Suppressor macrophage (primary cell): ENCODE data around the gene HCFC1.
"Not testable (repeated sequence)": the region's sequence is repeated elsewhere in the genome, so short reads cannot be mapped to it uniquely, and the experiment has no call there.

Experiments
- DNase-seq, 4 experiments: peaks; one replicate each; pipeline ENCODE4 v3.0.0-alpha.2; 2020 to 2022

Gene HCFC1

DNA sequence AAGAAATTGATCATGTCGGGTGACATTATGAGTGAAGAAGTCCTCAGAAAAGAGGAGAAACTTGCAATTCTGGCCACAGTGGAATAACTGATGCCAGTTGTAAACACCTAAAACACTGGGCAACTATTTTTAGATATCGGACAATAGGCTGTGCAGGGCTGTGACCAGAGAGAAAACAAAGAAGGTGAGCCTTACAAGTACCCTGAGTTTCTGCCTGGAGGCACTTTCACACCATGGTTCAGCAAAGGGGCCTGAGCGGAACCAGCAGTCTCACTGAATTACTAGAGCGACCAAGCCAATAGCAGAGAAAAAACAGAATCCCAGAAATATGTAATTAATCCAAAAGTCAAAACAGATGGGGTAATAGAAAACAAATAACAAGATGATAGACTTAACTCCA is 36.9 kb upstream of the HCFC1 start:
- no peak for DNase-seq

DNA sequence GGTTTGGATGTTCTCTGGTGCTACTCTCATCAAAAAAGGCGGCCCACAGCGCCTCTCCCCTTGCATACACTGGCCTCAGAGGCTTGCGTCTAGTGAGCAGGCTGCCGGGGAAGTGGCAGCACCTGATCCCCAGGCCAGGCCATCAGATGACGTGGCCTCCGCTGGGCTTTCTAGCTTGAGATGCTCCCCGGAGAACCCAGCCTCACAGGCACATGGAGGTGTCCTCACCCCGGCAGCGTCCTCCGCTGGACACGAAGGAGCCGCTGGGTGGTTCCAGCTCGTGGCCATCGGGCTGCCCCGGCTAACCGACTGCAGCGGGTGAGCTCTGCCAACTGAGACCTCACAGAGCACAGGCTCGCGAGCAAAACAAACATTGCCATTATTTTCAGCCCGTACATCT is 35.3 kb upstream of the HCFC1 start:
- no peak for DNase-seq

DNA sequence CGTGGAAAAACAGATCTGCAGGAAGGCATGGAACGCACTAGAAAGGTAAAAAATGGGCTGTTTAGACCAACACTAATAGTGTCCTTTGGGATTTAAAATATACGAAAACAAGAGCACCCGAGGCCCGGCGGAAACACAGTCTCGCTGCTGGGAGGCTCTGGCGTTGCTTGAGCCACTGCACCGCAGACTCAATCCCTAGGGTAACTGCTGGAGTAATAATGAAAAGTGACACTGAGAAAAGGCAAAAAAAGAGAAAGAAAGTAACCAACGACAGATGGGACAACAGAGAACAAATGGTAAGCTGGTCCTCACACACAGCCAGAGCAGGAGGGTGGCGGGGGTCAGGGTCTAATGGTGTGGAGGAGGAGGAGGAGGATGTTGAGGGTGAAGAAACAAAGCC is 32.7 kb upstream of the HCFC1 start:
- DNase-seq = no peak

DNA sequence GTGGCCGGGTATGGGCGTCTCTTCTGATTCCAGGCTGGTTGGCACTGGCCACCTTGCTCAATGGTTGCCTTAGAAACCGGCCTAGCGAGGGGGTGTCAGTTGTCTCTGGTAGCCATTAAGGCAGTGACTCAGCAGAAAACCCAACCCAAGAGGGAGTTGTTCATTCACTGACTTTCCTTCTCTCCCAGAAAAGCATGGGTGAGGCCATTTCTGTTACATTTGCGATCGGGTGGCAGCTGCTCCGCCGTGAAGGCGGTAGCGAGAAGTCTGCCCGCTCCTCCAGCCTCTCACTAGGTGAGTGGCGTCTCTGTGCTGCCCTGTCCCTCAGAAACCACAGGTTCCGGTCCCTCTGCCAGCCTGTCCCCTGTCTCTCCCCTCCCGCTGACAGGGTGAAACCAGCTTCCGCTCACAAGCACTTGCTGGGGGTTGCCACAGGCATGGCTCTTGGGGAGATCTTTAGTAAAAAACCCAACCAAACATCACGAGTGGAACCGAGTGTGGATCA is 30.6 kb upstream of the HCFC1 start:
- peak; percentile 64 to 83 (median 78) for DNase-seq

DNA sequence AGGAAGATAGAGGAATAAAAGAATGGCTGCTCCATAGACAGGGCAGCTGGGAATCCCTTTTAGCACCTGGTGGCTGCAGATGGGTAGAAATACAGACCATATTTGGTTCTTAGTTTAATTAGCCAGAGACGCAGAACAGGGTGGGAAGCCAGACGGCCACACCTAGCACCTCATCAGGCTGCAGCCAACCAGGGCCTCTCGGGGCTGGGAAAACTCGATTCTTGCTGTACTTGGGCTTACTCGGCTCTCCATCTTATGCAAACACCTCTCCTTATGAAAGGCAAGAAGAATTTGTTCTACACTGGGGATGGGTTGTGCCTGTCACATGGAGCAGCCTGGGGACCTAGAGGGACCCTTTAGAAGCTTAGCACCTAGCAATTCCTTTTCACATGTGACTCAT is 28.4 kb upstream of the HCFC1 start:
- no peak for DNase-seq

DNA sequence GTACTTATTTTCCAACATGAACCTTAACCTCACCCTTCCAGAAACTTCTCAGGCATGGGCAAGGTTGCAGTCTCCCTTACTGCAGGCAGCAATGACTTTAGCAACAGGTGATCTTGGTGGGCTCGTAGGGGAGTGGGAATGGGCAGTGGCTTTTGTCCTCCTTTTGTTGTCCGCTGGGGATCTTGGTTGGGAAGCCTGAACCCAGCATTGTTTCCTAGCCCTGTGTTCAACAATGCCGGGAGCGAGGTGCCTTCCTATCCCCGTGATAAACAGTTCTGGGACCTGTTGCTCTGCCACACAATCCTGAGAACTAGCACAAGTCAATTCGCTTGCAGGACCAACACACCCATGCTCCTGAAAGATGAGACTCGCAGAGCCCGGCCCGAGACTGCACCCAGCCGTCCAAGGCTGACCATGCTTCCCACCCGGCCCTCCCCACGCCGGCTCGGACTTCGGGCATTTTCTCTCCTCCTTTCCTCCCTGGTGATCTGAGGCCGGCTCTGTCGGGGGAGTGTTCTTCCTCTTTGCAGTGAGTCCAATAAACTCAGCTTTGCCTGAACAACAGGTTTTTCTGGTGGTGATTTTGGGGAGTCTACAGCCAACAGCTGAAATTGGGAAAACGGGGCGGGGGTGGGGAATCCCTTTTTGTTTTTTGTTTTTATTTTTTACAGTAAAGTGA is 27.9 kb upstream of the HCFC1 start:
- DNase-seq = peak in 2 of 4 experiments; percentile 15 to 44

DNA sequence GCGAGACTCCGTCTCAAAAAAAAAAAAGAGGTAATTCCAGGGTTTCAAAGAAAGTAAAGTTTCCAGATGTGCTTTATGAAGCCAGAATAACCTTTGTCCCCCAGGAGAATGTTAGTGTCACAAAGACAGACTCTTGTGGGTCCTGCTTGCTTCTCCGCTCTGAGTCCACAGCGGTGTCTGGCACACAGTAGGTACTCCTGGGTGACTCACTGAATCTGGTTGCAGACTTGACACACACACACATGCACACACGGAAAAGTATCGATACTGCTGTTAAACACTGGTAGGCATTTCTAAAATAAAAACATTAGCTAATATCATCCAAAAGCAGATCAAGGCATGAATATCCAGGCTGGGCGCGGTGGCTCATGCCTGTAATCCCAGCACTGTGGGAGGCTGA is 23.9 kb upstream of the HCFC1 start:
- DNase-seq = no peak

DNA sequence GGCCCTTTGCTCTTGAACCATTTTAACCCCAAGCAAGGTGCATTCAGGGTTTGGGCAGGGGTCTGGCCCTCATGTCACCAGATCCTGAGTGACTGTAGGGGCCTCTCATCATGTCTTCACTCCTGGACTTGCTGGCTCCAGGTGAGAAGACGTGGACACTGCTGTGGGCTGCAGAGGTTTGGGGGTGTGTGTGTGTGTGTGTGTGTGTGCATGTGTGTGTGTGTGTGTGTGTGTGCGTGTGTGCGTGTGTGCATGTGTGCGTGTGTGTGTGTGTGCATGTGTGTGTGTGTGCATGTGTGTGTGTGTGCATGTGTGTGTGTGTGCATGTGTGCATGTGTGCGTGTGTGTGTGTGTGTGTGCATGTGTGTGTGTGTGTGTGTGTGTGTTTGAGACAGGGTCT is 22.8 kb upstream of the HCFC1 start:
- not testable (repeated sequence) for DNase-seq

DNA sequence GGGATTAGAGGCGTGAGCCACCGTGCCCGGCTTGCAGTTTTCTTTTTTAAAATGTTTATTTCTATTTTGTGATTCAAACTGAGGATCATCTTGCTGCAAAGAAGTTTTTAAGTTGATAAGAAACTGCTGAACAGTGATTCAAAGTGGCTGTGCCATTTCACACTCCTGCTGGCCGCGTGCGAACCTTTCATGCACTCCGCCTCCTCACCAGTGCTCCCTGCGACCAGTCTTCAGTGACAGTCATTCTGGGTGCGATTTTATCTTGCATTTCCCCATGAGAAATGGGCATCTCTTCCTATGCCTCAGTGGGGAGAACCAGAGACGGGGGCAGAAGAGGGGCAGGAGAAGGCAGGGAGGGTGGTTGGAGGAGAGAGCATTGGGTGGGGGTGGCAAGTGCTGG is 22.4 kb upstream of the HCFC1 start:
- DNase-seq = no peak

DNA sequence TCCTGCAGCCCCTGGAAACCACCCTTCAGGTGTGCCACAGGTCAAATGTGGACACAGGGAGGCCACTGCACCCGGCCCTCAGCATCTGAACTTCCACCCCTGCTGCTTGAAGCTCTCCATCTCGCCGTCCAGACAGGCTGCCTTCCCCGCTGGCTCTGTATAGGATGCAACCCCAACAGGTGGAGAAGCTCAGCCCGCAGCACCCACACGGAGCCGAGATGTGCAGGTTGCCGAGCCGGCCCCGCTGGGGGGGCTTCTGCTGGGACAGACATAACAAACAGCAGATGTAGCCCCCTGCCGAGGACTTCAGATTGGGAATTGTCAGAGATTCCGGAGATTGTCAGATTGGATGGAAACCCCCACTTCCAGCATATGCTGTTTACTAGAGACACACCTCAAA is 21.5 kb upstream of the HCFC1 start:
- DNase-seq = no peak

DNA sequence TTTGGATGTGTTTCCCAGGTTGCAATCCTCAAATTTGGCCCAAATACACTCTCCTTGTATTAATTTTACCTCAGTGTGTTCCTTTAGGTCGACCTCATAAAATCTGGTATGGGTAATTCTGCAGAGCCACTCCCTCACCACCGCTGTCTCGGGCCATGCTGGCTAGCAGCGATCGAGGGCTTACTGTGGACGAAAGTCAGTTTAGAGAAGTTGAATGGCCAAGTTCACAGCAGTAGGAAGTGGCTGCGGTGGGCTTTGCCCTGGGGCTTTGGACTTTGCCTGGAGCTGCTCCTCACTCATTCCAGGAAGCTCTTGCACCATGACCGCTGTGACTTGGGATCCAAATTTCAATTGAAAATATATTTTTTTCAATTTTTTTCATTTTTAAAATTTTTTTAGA is 20.6 kb upstream of the HCFC1 start:
- DNase-seq = peak; percentile 52 to 69 (median 62)

DNA sequence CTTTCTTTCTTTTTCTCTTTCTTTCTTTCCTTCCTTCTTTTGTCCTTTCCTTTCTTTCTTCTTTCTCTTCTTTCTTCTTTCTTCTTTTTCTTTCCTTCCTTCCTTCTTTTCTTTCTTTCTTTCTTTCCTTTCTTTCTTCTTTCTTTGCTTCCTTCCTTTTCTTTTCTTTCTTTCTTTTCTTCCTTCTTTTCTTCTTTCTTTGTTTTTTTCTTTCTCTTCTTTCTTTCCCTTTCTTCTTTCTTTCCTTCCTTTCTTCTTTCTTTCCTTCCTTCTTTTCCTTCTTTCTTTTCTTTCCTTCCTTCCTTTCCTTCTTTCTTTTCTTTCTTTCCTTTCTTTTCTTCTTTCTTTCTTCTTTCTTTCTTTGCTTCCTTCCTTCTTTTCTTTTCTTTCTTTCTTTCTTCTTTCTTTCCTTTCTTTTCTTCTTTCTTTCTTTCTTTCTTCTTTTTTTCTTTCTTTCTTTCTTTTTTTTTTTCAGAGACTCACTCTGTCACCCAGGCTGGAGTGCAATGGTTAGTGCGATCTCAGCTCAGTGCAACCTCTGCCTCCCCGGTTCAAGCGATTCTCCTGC is 19.5 kb upstream of the HCFC1 start:
- no peak for DNase-seq

DNA sequence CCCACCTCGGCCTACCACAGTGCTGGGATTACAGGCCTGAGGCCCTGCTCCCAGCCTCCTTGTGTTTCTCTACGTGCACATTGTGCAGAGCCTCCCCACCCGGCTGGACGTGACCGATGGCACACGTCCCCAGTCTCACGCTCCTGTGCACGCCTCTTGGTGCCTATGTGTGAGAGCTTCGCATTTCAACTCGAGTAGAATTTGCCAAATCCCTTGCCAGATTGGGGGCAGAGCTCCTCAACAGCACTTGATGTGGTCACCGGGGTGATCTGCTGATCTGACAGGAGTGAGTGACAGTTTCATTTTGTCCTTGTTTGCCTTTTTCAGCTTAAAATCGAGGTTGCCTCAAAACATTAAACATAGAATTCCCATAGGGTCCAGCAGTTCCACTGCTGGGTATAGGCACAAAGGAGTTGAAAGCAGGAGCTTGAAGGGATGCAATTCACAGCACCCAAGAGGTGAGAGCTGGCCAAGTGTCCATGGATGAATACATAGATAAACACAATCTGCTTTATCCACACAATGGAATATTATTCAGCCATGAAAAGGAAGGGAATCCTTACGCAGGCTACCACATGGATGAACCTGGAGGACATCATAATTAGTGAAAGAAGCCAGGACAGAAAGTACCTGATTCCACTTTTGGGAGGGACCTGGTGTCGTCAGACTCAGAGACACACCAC is 18.5 kb upstream of the HCFC1 start:
- DNase-seq = no peak

DNA sequence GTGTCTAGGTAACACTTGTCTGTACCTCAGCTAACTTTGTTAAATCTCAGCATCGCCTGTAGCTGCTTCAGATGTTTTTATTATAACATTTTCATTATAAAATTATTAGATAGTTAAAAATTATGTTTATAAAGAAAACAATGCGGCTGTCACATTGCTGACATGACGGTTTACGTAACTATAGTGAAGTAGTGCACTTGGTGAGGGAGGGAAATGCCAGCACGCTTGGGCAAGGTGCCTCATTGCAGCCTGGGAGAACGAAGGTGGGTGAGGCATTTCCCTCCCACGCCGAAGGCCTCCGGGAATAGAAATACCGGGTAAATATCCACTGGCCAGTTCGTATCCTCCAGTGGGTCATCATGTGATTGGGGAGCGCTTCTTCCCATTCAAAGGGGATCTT is 16.9 kb upstream of the HCFC1 start:
- no peak for DNase-seq

DNA sequence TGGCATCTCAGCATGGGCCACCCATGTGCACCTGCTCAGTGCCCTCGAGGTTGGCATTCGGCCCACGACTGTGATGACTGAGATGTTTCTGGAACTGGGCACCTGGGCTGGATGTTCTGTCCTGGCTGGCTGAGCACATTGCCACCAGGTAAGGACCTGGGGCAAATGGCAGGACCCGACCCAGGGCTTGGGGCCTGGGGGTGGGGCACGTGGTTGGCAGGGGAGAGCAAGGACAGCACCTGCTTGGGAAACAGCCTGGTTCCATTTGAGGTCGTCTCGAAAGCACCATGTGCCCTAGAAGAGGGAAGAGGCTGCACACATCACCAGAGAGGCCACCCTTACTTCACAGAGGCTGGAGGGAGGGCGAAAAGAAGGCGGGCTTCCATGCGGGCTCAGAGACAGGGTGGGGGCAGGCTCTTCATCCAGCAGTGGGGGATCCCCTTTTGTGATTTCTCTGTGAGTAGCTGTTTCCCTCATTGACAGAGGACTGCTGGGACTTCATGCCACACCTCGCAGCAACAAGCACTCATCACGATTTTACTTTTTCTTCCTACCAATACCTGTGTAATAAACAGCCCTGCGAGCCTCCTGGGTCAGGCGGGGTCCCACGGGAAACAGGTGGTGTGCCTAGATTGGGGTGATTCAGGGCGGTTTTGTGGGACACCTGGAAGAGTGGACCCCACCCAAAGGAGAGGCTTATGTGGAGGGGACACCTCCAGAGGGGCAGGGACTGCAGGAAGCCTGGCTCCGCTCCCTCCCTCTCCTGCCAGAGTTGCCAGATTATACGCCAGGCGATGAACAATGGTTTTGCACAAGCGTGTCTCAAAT is 12.9 kb upstream of the HCFC1 start:
- peak in 3 of 4 experiments; percentile 30 to 64 (median 61) for DNase-seq

DNA sequence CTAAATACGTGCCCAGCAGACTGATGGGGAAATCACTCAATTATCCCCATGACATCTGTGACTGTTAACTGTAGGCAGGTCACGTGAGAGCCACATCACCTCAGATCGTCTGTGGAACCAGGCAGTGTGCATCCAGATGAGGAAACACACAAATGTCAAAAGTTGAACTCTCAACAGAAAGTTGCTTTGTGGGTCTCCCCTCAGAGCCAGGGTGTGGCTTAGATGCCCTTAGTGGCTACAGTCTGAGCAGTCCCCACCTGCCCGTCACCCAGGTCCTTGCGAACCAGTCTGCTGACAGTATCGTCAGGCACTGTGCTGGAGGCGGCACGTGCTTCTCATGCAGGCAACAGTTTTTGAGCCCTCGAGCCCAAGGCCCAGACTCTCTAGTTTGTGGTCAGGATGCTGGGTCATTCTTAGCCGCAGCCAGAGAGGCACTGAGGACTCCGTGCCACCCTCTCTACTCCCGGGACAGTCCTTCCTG is 11.7 kb upstream of the HCFC1 start:
- DNase-seq = peak; percentile 56 to 79 (median 66)

DNA sequence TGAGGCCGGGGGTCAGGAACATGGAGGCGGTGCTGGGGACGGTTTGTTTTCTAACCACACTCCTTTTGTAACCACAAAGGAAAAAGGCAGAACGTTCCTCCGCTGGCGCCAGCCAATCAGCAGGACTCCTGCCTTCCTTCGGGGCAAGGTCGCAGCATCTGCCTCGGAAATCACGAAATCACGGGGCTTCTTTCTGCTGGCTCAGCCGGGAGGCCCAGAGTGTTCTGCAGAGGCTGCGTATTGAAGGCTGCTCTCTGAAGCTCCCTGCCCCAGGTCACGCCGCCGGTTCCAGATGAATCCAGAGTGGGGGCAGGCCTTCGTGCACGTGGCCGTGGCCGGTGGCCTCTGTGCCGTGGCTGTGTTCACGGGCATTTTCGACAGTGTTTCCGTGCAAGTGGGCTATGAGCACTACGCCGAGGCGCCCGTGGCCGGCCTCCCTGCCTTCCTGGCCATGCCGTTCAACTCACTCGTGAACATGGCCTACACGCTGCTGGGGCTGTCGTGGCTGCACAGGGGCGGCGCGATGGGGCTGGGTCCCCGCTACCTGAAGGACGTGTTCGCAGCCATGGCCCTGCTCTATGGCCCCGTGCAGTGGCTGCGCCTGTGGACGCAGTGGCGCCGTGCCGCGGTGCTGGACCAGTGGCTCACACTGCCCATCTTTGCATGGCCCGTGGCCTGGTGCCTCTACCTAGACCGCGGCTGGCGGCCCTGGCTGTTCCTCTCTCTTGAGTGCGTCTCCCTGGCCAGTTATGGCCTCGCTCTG is 10.3 kb upstream of the HCFC1 start:
- DNase-seq = peak; percentile 80 to 91 (median 89)

DNA sequence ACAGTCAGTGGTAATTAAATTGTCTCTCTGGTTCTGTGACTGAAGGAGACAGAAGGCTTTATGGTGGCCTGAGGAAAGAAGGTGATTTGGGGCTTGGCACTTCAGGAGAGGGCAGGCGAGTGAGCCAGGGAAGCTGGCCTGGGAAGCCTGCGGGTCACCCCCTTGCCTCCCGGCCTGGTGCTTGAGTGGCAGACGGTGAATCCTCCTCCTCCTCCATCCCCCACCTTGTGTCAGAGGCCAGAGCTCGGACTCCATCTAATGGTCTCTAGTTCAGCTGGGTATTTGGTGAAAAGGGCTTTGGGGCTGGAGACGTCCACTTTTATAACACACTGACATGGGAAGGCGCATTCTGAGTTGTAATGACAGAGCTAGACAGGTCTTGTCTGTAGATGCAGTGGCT is 9.6 kb upstream of the HCFC1 start:
- DNase-seq = no peak

DNA sequence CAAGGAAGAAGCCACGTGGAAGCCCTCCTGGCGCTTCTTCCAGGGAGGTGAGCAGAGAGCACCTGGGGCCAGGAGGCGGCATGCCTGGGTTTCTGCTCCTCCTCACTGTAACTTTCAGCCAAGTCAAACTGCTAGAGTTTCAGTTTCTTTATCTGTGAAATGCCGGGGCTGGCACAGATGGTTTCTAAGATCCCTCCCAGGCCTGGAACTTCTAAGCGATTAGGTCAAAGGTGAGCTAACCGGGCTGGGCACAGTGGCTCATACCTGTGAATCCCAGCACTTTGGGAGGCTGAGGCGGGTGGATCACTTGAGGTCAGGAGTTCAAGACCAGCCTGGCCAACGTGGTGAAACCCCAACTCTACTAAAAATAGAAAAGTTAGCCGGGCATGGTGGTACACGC is 8.8 kb upstream of the HCFC1 start:
- DNase-seq = not testable (repeated sequence)

DNA sequence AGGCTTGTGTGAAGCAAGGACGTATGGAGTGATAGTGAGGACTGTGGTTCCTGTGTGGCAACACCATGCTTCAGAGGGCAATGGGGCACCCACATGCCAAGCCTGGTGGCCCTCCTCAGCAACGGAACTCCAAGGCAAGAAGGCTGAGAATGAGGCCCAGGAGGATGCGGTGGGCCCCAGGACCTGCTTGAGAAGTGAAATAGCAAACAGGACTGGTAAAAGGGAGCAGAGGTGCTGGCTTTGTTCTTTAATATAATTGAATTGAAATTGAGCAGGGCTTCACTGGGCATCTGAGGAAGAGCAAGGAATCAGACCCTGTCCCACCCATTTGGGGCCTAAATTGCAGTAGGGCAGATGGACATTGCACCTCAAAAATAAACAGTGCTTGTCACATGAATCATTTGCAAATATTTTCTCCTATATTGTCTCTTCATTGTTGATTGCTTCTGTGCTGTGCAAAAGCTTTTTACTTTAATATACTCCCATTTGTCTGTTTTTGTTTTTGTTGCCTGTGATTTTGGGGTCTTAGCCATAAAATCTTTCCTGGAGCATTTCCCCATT is 3.2 kb upstream of the HCFC1 start:
- peak in 3 of 4 experiments; percentile 31 to 38 (median 38) for DNase-seq

DNA sequence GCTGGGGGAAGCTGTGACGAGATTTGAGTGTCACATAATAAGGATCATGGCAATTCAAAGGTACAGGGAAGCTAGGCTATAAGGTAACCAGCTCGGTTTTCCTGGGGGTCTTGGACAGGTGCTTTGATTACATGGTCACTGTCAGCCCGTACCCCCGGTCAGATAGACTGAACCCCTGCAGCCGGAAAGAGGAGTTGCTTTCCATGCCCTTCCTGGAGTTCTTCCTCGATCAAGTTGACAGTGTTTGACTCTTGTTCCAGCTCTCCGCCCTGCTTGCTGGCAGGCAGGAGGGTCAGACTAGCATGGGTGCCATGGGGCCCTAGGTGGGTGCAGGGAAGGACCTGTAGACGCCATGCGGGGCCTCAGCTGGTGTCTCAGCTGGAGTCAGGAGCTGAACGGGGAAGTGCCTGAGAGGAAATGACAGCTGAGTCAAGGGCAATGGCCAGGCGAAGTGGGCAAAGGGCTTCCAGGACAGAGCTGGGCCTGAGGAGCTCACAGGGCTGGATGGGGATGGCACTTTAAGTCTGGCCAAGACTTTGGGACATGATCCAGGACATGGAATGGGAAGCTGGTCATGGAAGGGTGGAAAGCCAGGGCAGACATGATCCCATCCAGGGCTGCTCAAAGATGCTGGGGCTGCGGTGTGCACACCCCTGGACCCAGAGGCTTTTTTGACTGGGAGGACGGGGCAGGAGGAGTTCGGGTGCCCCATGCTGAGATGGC is 2.5 kb upstream of the HCFC1 start:
- peak; percentile 47 to 74 (median 68) for DNase-seq
